GM19372 (cell line): ENCODE data around the gene SPATS2.
"Not testable (repeated sequence)": the region's sequence is repeated elsewhere in the genome, so short reads cannot be mapped to it uniquely, and the experiment has no call there.

Experiments used
- ATAC-seq: cut with Tn5 transposase; IDR thresholded peaks from one replicate; pipeline ENCODE4 v1.9.1; 2021; ENCODE audit warnings: mild to moderate bottlenecking, low read depth, moderate library complexity; ENCODE audit not compliant: unreplicated experiment

SPATS2 gene

GRCh38 chr12:49349266-49349665 is 18.0 kb upstream of the SPATS2 start:
- no peak for ATAC-seq

DNA sequence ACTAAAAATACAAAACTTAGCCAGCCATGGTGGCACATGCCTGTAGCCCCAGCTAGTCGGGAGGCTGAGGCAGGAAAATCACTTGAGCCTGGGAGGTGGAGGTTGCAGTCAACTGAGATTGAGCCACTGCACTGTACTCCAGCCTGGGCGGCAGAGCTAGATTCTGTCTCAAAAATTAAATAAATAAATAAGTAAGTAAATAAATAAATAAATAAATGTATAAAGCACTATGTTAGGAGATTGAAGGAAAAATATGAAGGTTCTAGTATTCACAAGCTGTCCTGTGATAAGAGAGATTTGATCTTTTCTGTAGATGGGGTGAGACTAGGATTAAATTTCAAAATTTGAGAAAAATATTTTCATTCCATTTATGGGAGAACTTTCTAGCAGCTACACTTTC is 14.9 kb upstream of the SPATS2 start:
- no peak for ATAC-seq

DNA sequence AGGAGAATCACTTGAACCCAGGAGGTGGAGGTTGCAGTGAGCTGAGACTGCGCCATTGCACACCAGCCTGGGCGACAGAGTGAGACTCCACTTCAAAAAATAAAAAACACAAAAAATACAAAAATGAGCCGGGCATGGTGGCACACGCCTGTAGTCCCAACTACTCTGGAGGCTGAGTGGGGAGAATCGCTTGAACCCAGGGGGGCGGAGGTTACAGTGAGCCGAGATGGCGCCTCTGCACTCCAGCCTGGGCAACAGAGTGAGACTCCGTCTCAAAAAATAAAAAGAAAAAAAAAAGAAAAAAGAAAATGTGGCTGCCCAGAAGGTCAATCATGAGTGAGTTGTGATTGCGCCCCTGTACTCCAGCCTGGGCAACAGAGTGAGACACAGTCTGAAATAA is 11.3 kb upstream of the SPATS2 start:
- no peak for ATAC-seq

DNA sequence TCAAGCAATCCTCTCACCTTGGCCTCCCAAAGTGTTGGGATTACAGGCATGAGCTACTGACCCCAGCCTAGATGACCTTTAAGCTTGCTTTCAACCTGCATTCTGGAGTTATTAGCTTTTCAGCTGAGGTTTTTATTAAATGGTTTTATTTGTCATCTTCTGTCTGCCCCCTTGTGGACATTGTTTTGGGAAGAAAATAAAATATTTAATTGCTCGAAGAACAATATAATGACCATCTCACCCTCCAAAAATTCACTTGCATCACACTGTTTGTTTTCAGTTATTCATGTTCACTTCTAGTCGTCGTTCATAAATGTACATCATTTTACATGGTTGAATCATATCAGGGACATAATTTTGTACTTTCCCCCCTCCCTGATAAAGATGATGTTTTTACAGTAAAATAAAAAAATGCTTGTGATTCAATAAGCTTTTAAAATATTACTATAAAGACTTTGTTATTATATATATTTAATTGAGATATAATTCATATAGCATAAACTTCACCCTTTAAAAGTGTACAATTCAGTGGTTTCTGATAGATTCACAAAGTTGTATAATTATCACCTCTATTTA is 10.1 kb upstream of the SPATS2 start:
- no peak for ATAC-seq

DNA sequence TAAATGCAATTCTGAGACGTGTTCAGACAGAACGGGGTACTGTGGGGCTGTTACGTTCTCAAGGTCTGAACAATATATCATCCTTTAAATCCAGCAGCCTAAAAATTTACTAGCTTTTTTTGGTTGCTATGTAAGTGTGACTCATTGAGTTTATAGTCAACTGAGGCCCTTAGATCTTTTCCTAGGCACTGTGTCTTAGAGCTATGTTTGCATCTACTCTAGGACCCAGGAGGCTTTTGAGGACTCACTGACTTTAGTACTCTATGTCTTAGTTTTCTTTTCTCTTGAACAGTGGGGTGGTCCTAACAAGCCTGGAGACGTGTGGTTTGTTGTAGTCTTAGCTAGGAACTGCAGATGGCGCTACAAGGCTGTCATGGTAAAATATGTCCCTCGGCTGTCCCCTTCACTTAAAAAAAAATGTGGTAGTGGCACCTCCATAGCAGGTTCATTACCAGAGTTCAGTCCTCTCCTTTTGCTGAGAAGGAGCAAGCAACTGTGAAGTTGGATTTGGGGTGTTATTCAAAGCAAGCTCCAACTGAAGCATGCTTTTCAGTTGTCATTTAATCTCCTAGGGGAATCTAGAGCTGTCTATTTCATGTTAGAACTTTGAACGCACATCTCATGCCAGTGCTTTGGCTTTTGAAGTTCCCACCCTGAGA is 8.7 kb upstream of the SPATS2 start:
- no peak for ATAC-seq

- ATAC-seq = no peak
Observed at GRCh38 chr12:49359671-49360070, 7.6 kb upstream of the SPATS2 start.

- ATAC-seq = no peak
Observed at GRCh38 chr12:49362077-49362476, 5.2 kb upstream of the SPATS2 start.

DNA sequence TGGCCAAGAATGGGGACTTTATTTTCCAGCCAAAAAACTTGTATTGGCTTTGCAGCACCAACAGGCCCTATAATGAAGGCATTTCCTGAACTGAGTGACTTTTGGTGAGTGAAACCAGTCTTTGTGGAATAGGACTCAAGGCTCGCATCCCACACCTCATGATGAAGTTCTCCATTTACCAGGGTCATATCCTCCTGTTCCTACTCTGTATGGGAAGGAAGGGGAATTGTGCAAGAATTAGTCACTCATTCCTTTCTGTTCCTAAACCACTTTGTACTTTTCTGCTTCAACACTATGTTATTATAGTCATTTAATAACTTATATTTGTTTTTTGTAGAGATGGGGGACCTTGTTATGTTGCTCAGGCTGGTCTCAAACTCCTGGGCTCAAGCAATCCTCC is 2.3 kb upstream of the SPATS2 start:
- no peak for ATAC-seq

GRCh38 chr12:49365542-49365941 is 1.7 kb upstream of the SPATS2 start:
- no peak for ATAC-seq

DNA sequence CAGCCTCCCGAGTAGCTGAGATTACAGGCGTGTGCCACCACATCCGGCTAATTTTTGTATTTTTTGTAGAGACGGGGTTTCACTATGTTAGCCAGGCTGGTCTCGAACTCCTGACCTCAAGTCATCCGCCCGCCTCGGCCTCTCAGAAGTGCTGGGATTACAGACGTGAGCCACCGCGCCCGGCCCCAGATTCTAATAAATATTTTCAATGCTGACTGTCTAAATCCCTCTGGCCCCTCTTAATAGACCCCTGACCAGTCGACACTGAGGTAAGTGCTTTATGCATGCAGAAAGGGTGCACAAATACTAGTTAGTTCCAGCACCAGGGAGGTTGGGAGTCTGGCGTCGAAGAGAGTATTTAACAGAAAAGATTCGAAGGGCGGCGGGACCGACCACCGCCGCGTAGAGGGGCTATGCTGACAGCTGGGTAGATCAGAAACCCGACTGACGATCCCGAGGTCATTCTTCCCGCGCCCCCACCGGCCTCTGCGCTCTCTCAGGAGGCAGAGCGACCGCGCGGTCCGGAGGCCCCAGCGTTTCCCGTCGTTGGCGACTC is 1.1 kb upstream of the SPATS2 start:
- peak; percentile 2 for ATAC-seq

DNA sequence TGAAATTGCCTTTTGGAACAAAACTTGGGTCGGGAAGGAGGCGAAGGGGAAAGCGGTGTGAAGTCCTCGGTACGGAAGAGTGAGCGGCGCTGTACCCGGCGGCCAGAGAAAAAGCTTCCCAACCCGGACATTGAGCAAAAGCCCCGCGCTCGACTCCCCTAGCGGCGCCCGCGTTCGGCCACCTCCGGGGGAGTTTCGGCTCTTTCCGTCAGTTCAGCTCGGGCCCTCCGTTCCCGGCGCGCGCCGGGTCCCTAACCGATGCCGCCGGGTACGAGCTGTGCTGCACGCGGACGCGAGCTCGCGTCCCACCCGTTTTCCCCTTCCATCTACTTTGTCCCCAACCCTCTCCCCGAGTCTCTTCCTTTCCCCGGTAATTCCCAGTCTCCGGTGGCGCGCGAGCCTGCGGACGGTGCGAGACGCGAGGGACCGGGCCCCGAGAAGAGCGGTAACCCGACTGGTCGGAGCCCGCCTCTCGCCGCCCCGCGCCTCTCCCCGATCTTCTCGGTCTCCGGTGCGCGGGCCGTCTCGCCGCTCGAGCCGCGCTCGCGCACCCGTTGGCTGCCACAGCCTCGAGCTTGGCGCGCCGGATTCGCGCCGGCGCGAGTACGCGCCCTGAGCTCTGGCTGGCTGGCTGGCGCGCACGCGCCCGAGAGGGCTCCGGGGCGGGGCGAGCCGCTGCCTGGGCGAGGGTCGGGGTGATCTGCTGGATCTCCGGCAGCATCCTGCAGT is 446 bp upstream of the SPATS2 start:
- peak; percentile 73 for ATAC-seq

DNA sequence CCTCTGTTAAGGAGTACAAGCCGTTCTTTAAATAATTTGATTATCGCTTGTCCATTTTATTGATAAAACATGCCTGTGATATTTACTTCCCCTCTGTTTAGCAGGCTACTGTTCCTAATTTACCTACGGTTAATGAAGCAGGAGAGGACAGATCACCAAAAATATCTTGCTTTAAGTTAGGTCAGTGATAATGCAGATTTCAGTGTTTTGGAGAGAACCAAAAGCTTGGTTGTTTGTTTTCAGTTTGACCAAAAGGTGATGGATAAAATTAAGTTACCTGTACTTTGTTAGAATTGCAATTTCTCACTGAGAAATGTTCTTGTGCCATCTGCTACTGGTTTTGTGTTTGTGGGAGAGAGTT is 958 bp downstream of the SPATS2 start:
- no peak for ATAC-seq

- ATAC-seq = peak; percentile 31
Observed at GRCh38 chr12:49369411-49370145, 2.3 kb downstream of the SPATS2 start.

DNA sequence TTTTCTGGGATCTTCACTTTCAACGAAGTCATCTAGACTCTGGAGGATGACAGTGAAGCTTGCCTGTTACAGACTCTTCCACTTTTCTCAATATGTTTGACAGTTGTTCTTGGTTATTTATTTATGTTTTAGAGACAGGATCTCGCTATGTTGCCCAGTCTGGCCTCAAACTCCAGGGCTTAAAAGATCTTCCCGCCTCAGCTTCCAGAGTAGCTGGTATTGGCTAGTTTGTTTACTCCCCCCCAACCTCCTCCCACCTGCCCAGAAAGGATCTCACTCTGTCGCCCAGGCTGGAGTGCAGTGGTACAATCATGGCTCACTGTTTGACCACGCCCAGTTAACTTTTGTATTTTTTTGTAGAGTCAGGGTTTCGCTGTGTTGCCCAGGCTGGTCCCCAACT is 3.3 kb downstream of the SPATS2 start:
- ATAC-seq = no peak

DNA sequence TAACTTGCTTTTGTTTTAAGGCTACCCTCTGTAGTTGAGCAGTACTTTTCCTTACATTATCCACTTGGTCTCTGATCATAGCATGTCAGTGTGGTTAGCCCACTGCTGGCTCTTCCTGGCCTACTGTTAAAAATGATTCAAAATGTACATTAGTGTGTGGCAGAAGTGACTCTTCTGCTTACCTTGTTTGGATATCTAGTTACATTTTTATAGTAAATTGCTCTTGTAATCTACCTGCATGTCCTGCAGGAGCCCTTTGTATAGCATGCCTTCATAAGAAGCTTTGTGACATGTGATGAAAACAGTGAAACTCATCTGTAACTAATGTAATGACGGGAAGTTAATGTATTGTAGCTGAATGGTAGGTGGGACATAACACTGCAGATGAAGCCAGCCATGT is 8.1 kb downstream of the SPATS2 start:
- no peak for ATAC-seq

DNA sequence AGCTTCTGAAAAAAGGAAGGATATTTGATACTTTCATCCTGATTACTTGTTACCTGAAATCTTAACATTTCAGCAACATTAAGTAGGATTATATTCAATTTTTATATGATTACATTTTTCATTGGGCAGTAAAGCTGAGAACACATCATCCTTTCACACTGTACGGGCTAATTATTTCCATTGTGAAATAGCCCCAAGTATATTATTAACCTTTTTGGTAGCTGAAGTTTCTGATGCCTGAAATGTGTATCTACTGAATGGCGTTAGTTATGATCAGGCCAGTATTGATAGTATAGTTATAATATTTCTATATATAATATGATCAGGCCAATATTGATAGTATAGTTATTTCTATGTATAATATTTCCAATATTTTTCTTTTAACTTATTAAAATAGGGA is 10.1 kb downstream of the SPATS2 start:
- ATAC-seq = no peak

DNA sequence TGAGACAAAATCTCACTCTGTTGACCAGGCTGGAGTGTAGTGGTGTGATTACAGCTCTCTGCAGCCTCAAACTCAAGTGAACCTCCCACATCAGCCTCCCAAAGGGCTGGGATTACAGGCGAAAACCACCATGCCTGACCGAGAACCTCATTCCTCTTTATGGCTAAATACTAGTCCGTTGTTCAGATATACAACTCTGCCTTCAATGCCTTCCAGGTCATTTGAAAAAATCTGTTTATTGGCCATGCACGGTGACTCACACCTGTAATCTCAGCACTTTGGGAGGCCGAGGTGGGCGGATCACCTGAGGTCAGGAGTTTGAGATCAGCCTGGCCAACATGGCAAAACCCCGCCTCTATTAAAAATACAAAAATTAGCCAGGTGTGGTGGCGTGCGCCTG is 12.9 kb downstream of the SPATS2 start:
- not testable (repeated sequence) for ATAC-seq

GRCh38 chr12:49388682-49389386 is 21.6 kb downstream of the SPATS2 start:
- ATAC-seq = no peak

- no peak for ATAC-seq
Observed at GRCh38 chr12:49389387-49389703, 22.1 kb downstream of the SPATS2 start.

DNA sequence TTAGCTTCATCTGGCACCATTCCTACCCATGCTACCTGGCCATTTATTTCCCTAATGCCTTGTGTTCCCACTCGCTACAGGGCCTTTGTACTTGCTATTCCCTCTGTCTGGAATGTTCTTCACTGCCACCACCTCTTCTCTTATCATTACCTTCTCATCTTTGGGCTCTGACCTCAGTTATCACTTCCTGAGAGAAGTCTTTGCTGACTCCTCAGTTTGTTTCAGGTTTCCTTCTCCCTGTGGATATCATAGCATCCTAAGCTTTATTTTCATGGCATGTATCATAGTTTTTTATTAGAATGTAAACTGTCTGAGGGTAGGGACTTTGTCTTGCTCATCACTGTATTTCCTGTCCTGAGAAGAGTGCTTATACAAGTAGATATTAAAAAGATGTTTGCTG is 29.7 kb downstream of the SPATS2 start:
- ATAC-seq = no peak

- ATAC-seq = no peak
Observed at GRCh38 chr12:49400304-49400703, 33.0 kb downstream of the SPATS2 start.
